ENCODE results near the gene AFTPH.

AFTPH gene

DNA sequence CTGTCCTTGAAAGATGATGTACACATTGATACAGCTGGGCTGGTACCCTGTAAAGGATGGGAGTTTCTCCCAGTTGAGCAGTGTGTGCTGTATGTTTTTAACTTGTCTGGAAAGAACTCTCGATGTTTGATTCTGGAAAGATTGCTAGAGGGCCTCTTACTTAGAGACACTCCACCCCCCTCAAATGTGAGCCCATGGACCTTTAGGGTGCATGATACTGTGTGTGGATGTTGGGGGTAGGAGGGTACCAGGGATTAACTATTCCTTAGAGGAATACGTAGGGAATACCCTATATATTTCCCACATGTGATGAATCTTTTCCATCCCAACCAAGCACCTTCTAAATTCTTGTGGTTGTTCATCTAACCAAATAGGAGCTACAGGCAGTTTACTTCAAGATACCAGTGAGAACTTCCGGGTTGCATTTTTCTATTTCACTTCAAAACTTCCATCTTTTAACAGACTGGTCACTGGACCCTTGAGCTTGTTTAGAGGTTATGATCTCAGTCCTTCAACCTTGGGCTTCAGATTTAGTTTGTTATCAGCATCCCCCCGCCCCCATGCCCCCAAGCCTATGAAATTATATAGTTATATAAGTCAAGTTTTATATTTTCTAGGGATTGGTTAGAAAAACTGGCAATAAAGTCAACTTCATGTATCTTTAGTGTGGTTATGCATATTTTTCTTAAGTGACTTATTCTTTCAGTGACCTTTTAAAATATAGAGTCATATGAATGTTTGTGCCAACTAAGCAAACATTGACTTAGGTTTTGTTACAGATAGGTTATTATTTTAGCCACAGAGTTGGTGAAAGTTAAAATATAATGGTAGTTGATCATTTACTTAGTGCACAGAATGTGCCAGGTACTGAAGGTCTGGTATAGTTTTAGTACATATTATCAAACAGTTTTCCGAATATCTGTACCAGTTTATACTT is 18.2 kb downstream of the AFTPH start:
- no peak for DNase-seq

DNA sequence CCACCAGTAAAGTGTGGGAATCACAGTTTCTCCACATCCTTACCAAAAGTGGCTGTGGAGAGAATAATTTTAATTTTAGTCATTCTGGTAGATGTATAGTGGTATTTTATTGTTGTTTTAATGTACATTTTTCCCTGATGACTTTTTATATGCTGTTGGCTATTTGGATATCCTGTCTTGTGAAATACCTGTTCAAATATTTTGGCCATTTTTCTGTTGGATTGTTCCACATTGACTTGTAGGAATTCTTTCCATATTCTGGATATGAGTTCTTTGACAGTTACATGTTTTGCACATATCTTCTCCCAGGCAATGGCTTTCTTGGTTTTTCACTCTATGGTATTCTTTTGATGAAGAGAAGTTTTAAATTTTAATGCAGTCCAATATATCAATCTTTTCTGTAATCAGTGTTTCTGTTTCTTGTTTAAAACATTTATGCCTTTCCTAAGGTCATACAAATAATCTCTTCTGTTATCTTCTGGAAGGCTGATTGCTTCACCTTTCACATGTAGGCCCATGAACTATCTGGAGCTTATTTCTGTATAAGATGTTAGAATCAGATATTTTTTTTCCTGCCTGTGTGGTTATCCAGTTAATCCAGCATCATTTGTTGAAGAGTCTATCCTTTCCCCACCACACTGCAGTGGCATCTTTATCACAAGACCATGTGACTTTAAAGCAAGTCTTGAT is 19.0 kb downstream of the AFTPH start:
- no peak for DNase-seq

DNA sequence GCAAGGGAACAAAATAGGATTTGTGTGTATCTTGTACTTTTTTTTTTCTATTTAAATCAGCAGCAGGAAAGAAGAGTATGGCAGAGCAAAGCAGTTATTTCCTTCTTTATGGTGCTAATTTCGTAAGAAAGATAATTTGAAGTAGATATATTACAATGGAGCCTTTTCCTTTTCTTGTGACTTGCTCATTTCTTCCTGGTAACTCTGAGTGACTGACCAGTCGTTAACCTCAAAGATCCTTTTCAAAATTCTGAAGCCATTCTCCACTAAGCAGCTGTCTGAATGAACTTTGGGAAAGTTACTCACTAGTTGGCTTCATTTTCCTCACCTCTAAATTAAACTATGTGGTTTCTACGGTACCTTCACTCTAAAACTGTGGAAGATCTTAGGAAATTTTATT is 24.6 kb downstream of the AFTPH start:
- DNase-seq, result no peak

- DNase-seq, result no peak
Measured at GRCh38 chr2:64550042-64550441, 25.9 kb downstream of the AFTPH start.

GRCh38 chr2:64551851-64552250 is 27.7 kb downstream of the AFTPH start:
- DNase-seq, result no peak

GRCh38 chr2:64554117-64554516 is 30.0 kb downstream of the AFTPH start:
- DNase-seq, result no peak

DNA sequence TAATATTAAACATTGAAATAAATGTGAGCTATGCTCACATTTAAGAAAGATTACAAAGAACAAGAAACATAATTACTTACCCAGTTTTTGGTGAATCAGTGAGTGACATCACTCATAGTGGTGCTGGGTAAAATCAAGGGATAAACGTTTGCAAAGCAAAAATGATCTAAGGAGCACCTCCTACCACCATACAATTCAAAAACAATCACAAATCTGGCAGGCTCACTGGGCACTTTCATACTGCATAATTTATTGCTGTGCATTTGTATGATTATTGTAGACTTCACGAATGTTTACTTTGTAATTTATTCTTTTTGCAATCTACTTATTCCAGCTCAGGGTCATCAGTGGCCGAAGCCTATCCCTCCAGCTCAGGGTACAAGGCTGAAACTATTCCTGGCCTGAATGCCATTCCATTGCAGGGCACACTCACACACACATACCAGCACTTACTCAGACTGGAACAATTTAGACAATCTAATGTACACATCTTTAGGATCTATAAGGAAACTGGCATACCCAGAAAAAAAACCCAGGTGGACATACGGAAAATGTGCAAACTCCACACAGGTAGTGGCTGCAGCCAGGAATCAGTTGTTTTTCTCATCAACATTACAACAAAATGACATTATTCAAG is 34.4 kb downstream of the AFTPH start:
- DNase-seq, result no peak

DNA sequence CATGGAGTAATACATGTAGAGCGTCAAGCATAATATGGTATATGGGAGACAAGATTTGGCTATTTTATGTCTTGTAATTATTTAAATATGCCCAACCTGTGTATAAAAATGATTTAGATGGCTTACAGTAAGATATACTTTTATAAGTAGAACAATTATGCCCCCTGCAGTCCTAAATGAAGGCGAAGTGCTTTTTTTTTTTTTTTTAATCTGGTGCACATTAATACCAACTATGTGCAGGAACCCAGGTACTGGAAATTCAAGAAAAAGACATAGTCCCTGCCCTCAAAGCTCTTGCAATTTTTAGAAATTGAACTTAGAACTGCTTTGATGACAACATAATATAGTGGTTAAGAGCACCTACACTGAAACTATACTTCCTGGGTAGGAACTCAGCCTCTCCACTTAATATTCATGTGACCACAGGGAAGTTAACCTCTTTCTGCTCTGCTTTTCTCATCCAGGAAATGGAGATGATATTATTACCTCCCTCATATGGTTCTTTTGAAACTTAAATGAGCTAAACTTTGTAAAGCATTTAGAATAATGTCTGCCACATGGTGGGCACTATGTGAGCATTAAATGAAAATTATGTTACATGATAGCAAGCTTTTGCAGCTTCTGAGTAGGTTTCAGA is 38.1 kb downstream of the AFTPH start:
- no peak for DNase-seq

DNA sequence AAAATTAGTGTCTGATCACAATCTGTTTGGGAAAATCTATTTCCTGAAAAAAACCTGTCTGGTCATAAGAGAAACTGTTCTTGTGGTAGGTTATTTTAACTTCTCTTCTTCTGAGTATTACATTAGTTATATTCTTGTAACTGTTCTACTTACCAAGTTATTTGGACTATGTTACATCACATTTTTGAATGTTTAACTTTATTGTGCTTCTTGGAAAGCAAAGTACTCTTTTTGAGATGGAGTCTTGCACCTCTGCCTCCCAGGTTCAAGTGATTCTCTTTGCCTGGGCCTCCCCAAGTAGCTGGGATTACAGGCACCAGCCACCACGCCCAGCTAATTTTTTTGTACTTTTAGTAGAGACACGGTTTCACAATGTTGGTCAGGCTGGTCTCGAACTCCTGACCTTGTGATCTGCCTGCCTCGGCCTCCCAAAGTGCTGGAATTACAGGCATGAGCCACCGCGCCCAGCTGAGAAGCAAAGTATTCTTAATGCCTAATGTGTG is 39.4 kb downstream of the AFTPH start:
- DNase-seq, result no peak

DNA sequence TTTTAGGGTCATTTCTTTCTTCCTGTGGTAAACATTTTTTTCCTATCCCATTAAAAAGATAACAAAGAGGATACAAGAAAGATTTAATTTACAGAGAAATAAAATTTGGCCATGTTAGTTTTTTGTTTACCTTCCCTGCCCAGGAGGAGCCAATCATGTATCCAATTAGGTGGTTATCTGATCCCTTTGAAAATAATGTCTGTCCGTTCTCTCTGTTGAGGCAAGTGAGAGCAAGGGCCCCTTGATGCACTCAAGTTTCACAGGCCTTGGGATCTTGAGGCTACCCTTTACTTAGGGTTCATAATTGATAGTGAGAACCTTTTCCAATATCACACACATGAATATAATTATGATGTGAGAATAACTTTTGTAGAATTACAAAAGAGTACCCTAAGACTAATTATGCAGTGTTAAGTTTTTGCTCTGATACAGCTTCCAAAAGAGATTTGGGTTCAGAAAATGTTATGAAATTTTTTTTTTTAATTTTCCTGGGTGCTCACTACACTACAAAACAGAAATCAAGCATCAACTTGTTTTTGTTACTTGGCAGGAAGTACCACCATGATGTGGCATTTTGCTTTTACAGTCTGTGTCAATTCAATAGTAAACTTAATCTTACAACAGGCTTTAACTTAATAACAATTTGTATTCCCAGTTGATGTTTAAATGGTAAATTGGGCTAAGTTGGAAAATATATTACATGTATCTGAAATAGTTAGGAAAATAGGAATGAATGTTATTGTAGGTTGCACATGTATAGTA is 42.0 kb downstream of the AFTPH start:
- DNase-seq, result no peak

- DNase-seq, result no peak
Measured at GRCh38 chr2:64567473-64567872, 43.3 kb downstream of the AFTPH start.

- DNase-seq, result no peak
Measured at GRCh38 chr2:64568836-64569235, 44.7 kb downstream of the AFTPH start.

DNA sequence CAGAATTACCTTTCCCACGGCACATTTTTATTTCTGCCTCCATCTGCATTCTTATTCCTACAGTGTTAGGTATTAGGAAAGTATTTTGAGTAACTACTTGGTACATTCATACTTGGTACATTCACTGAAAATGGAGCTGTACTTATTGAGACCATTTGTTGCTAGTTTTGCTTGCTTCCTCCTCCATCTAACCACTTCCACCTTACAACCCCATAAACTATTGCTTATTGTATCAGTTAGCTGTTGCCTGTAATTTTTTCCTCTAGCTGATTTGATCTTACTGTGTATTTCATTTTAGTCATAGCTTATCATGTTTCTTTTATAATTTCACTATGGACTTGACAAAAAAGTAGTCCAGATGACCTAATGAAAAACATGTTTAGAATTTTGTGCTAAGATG is 50.7 kb downstream of the AFTPH start:
- no peak for DNase-seq

GRCh38 chr2:64581018-64581417 is 56.9 kb downstream of the AFTPH start:
- DNase-seq, result no peak

DNA sequence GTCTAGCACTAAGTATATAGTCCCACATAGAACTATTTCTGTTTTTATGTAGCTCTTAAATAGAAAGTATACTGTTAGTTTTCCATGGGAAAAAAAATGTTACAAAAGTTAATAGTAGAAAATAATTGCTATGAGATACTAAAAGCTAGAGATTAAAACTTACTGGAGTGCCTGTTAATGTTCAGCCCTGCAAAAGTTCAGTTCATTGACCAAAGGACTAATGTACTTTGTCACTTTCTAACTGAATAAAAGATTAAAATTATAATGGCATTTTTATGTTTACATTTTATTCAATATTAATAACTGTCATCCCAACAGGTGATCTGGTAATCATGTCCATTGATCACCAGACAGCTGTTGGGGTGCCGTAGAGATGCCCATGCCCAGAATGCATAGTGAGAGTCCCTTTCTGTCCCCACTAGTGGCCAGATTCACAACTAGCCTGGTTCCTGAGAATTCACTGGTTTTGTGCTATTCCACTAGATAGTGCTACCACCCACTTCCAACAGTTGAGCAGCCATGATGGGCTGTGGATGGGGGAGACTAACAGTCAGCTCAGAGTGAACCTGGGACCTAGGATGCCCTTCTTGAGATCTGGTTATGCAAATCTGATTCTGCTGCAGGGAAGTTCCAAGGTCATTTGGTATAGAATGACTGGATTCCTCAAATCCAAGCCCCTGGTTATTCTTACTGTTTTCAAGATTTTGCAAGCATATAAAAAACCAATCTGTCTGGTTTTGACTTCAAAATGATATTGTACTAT is 57.8 kb downstream of the AFTPH start:
- no peak for DNase-seq

DNA sequence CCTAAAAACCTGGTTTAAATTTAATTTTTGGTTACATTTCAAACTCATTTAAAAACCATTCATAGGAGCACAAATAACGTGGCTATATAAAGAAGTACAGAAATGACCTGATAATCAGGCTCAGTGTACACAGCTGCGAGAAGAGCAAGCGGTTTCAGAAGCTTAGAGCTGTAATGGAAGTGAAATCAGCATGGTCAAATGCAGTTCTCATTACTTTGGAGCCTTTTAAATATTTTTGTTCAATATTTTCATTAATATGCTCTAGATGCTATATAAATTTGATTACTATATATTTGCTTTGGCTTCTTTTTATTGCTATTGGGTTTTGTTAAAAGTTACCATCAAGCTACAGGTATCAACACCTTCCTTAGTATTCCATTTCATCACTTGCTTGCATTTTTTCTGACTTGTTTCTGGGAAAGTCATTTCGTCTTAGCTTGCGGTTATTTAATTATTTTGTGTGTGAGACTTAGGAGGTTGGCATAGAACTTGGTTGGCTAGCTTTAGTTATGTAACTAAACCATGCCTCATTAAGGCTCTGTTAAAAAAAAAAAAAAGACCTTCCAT is 58.7 kb downstream of the AFTPH start:
- no peak for DNase-seq

DNA sequence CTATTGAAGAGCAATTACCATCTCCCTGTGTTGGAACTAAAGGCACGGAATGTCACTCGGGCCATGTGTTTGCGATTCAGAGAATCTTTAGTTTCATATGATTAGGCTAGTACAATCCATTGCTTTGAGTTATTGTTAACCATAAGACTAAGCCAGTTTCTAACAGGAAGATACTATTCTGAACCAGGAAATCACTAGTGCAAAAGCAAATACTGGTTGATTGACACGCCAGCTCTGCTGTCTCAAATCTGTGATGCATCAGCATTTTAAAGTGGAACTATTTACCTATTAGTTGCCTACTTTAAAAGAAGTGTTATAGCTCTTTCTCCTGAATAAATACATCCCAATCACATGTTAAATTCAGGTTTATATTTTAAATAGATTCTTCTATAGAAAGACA is 61.9 kb downstream of the AFTPH start:
- DNase-seq, result no peak

GRCh38 chr2:64586883-64587481 is 62.9 kb downstream of the AFTPH start:
- peak; percentile 29 for DNase-seq

DNA sequence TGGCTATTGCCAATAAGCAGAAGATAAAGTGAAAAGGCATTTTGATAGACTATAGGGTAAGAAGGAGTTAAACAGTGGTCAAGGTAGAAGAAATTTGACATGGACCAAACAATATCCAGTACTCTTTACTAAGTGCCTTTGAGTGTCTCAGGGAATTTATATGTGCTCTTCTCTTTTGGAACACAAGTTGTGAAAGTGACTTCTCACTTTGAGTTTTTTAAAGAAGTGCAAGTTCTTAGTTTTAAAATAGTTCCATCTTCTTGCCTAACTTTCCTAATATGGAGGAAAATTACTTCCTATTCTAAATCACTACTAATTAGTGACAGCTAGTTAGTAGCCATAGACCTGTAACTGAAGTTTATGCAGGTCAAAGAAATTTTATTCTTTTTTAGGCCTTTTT is 63.4 kb downstream of the AFTPH start:
- DNase-seq, result no peak

DNA sequence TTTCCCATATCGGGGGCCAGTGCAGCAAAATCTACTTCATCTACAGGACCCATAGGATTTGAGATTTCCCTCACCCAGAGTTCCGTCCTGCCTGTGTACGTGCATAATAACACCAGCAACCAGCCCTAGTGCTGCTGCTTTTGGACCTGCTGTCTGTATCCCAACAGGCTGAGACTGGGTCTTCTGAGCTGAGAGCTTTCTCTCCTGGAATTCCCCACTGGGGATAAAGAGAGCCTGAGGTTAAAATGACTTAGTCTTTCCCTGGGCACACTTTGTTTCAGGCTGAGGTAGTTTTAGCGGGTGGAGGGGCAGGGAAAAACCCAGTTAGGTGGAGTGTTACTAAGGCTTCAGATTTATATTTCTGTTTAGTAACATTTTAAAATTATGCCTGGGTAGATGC is 67.1 kb downstream of the AFTPH start:
- DNase-seq, result no peak
